ENCODE measurements around the gene C2orf69.

Gene C2orf69

DNA sequence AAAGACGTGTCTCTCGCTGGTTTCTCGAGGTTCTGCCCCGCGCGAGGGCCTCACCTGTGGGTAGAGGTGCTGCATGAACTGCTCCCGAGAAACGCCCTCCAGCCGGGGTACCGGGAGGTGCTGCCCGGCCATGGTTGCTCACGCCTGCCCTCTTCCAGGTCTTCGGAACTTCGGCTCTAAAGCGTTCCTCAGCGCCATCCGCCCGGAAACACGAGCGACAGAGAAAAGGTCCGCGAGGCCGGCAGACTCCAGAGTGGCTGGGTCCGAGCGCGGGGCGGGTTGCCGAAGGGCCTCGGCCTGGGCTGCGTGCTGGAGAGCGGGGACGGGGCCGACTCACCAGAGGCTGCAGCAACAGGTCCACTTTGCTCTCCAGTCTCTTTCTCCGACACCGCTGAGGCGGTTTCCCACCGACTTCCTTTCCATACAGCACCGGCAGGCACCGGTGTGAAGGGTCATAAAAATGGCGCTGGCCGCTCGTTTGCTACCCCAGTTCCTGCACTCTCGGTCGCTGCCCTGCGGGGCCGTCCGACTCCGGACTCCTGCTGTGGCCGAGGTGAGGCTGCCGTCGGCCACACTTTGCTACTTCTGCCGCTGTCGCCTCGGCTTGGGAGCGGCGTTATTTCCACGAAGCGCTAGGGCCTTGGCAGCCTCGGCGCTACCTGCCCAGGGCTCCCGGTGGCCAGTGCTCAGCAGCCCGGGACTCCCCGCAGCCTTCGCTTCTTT is 44.4 kb downstream of the C2orf69 start, which contains the start of the genes MAIP1 and TYW5:
Gene MAIP1, plus strand, starts transcription at position 244 of the 723 bp plus-strand sequence. Its CDS starts 217 bp downstream, at position 461.
Gene TYW5, minus strand, starts transcription at position 153 of the 723 bp plus-strand sequence. Its CDS starts 21 bp downstream, at position 132.
- DNase-seq (ENCODE audit: low spot score): peak; percentile 83
- in situ Hi-C loops (cut with MboI; ENCODE audit: low pct_unique_long_range_greater_than_20kb, low sequenced_read_pairs, unreplicated experiment): no loop called here

DNA sequence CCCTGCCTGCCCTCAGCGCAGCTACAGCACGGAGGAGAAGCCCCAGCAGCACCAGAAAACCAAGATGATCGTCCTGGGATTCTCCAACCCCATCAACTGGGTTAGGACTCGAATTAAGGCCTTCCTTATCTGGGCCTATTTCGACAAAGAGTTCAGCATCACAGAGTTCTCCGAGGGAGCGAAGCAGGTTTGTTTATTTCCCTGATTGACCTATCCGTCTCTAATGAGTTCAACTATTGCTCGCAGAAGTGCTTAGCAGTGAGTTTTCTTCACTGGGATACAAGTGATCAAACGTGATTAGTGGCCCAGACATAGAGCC is 44.9 kb downstream of the C2orf69 start:
- TF ChIP-seq, protein P1, sequence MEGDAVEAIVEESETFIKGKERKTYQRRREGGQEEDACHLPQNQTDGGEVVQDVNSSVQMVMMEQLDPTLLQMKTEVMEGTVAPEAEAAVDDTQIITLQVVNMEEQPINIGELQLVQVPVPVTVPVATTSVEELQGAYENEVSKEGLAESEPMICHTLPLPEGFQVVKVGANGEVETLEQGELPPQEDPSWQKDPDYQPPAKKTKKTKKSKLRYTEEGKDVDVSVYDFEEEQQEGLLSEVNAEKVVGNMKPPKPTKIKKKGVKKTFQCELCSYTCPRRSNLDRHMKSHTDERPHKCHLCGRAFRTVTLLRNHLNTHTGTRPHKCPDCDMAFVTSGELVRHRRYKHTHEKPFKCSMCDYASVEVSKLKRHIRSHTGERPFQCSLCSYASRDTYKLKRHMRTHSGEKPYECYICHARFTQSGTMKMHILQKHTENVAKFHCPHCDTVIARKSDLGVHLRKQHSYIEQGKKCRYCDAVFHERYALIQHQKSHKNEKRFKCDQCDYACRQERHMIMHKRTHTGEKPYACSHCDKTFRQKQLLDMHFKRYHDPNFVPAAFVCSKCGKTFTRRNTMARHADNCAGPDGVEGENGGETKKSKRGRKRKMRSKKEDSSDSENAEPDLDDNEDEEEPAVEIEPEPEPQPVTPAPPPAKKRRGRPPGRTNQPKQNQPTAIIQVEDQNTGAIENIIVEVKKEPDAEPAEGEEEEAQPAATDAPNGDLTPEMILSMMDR (IDR thresholded peaks at IDR 0.05; ENCODE audit: extremely low read depth, insufficient read depth, missing control alignments): no peak
- DNase-seq (ENCODE audit: low spot score): no peak
- in situ Hi-C loops (cut with MboI; ENCODE audit: low pct_unique_long_range_greater_than_20kb, low sequenced_read_pairs, unreplicated experiment): no loop called here

More for the DNA sequence above, 44.4 kb downstream of the C2orf69 start, which contains the start of the genes MAIP1 and TYW5:
- TF ChIP-seq, protein P1 (IDR thresholded peaks at IDR 0.05; ENCODE audit: extremely low read depth, insufficient read depth, missing control alignments): peak; percentile 18

DNA sequence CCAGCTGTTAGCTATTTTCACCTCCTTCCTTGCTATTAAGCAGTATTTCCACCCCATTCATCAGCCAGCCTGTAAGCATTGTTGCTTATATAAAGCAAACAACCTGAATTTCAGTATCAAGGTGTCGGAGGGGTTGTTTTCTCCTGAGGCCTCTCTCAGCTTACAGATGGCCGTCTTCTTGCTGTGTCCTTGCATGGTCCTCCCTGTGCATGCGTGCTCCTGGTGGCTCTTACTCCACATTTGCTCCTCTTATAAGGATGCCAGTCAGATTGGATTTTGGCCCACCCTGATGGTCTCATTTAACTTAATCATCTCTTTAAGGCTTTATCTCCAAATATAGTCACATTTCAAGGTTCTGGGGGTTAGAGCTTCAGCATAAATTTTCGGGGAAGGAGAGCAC is 46.9 kb downstream of the C2orf69 start:
- in situ Hi-C loops (cut with MboI; ENCODE audit: low pct_unique_long_range_greater_than_20kb, low sequenced_read_pairs, unreplicated experiment): no loop called here
- TF ChIP-seq, protein P1 (IDR thresholded peaks at IDR 0.05; ENCODE audit: extremely low read depth, insufficient read depth, missing control alignments): no peak

DNA sequence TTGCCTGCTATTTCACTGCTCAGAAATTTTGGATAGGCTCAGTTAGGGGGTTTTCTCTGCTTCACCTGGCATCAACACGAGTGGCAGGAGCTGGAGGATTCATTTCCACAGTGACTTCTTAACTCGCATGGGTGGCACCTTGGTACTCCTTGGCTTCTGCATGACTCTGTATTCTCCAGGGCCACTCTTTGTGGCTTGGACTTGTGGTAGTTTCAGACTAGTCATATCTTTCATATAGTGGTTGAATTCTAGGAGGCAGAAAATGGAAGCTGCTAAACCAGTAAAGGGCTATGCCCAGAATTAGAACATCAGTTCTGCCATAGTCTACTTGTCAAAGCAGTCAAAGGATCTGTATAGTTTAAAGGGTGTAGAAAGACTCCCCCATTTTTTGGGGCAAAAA is 51.1 kb downstream of the C2orf69 start:
- in situ Hi-C loops (cut with MboI; ENCODE audit: low pct_unique_long_range_greater_than_20kb, low sequenced_read_pairs, unreplicated experiment): no loop called here
- DNase-seq (ENCODE audit: low spot score): no peak
- TF ChIP-seq, protein P1 (IDR thresholded peaks at IDR 0.05; ENCODE audit: extremely low read depth, insufficient read depth, missing control alignments): no peak

More for the DNA sequence above, 46.9 kb downstream of the C2orf69 start:
- no peak for DNase-seq (ENCODE audit: low spot score)

DNA sequence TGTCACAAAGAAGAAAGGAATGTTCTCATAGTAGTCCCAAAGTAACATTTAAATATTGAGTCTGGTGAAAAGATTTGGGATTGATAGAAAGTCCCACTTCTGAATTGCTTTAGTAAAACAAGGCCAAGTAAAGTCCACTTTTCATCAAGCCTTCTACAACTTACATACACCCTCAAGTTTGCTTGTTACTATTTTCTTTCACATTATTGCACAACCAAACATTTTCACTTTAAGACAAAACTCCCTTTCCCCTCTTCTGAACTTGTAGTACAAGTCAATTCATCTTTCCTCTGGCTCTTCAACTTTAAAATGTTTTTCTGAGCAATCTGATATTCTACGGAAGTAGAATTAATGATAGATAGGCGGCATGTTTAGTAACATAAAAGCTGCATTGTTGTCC is 55.3 kb downstream of the C2orf69 start:
- TF ChIP-seq, protein P1 (IDR thresholded peaks at IDR 0.05; ENCODE audit: extremely low read depth, insufficient read depth, missing control alignments): no peak
- in situ Hi-C loops (cut with MboI; ENCODE audit: low pct_unique_long_range_greater_than_20kb, low sequenced_read_pairs, unreplicated experiment): no loop called here
- no peak for DNase-seq (ENCODE audit: low spot score)

DNA sequence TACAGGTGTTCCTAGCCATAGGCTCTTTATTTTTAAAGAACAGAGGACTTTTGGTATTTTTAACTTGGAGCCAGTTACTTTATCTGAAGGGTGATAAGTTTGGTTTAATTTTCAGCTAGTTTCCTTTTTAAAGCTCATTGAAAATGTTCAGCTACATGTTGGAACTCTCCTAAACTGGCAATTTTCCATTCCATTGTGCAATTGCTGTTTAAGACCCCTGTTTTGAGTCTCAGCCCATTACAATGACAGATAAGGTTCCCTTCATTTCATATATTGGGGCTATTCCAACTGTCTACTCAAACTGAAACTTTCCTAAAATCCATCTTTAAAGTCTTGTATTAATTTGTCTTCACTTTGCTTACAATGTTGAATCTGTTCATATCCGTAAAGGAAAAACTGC is 55.9 kb downstream of the C2orf69 start:
- TF ChIP-seq, protein P1 (IDR thresholded peaks at IDR 0.05; ENCODE audit: extremely low read depth, insufficient read depth, missing control alignments): no peak
- in situ Hi-C loops (cut with MboI; ENCODE audit: low pct_unique_long_range_greater_than_20kb, low sequenced_read_pairs, unreplicated experiment): no loop called here
- DNase-seq (ENCODE audit: low spot score): no peak
